NOMO-1 treated with dmso at 0.1 percent for 144 hours (cell line): ENCODE results near the gene ULK4.
"Not testable (repeated sequence)": the region's sequence is repeated elsewhere in the genome, so short reads cannot be mapped to it uniquely, and the experiment has no call there.

Experiments
- DNase-seq: peaks from one replicate; lab custom pipeline; 2025; ENCODE audit not compliant: unreplicated experiment; lab: John Stamatoyannopoulos, UW

The ULK4 gene

GRCh38 chr3:41581700-41582099 is 380.2 kb downstream of the ULK4 start:
- no peak for DNase-seq

- DNase-seq, result no peak
Observed at GRCh38 chr3:41580274-41580959, 381.5 kb downstream of the ULK4 start.

DNA sequence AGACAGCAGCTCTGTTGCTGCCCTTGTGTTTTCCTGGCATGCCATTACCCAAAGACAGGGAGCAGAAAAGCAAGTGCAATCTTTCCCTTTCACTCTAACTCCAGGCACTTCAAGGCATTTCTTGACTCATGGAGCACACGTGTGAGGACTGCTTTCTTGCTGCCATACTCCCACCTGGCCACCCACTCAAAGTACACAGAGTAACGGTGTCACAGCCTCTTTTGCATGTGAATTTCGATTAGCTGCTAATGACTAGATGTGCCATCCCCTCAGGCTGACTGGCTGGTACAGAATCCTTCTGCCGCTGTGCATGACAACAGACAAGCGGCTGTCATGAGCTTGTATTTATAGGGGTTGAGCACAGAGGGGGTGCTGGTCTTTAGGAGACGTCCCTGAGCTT is 382.0 kb downstream of the ULK4 start:
- no peak for DNase-seq

GRCh38 chr3:41578798-41579197 is 383.1 kb downstream of the ULK4 start:
- no peak for DNase-seq

GRCh38 chr3:41575724-41576123 is 386.2 kb downstream of the ULK4 start:
- DNase-seq, result no peak

DNA sequence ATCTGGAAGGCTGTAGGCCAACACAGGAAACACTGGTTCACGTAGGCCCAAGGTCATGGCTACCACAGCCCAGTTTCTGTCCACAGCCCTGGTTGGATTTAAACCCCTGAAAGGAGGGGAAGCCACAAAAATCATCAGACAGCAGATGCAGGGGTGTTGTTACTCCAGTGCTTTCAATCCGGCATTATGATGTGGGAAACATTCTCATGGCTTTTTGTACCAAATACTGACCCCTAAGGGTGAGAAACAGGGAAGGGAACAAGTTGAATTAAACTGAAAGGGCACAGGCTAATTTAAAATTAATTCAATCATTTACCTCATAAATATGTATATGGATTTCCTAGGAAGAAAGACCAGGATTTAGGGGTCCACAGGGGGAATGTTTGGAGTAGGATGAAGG is 387.0 kb downstream of the ULK4 start:
- DNase-seq, result no peak

DNA sequence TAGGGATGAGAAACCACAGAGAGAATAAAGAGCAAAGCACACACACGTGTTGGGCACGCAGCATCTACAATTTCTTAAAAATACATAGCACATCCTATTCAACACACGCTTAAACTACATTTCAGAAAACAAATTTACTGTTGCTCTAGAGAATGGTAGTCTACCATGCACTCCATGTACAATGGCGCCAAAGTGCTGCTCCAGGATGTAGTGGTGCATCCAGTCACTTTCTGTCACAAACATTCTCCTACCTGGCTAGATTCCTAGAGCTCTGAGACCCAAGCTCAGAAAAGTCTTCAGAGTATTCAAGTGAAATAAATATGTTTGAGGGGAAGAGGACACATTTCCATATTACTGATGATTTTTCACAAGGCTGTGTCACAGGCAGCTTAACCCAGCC is 388.3 kb downstream of the ULK4 start:
- DNase-seq, result no peak

DNA sequence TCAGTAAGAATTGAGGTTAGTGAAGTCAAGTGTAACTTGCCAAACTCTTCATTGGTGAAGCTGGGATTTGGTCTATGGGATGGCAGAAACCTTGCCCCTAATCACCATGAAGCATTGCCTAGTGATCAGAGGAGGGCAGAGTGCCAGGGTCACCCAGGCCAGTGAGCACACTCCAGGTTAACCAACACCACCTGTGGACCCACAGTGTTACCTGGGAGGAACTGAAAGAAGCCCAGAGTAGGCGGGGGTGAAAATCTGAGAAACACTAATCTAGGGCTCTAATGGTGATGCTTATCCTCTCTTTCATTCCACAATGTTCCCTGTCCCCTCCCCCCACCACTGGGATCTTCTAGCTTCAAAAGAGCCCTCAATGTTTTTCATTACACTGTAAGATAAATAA is 389.8 kb downstream of the ULK4 start:
- no peak for DNase-seq

GRCh38 chr3:41569632-41570305 is 392.1 kb downstream of the ULK4 start:
- no peak for DNase-seq

DNA sequence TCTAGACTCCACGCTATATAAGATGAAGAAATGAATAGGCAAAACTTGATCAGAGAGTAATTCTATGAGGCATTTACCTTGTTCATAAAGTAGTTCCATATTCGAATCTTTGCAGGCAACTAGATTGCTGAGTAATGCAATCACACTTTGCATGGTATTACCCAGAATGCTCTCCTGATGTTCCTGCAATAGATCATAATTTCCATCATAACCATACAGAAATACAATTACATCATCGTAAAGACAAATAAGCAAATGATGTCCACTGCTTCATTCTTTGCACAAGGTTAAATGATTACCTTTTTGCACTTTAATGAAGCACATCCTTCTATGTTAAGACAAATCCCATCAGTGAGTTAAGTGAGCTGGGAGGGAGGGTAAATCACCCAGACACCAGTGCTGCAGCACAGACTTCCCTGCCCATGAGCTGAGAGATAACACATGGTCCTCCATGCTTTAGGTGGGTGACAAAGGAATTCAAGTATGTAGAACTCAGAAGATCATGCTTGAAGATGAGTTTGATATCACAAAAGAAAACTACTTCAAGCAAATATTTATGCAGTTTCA is 395.9 kb downstream of the ULK4 start:
- no peak for DNase-seq

- DNase-seq, result no peak
Observed at GRCh38 chr3:41565003-41565402, 396.9 kb downstream of the ULK4 start.

GRCh38 chr3:41556245-41556644 is 405.7 kb downstream of the ULK4 start:
- DNase-seq, result not testable (repeated sequence)

GRCh38 chr3:41532976-41533375 is 428.9 kb downstream of the ULK4 start:
- no peak for DNase-seq

- DNase-seq, result no peak
Observed at GRCh38 chr3:41526995-41527573, 434.8 kb downstream of the ULK4 start.

GRCh38 chr3:41525303-41526064 is 436.4 kb downstream of the ULK4 start:
- DNase-seq, result no peak

- no peak for DNase-seq
Observed at GRCh38 chr3:41523897-41524296, 438.0 kb downstream of the ULK4 start.

- DNase-seq, result no peak
Observed at GRCh38 chr3:41522612-41523011, 439.3 kb downstream of the ULK4 start.

DNA sequence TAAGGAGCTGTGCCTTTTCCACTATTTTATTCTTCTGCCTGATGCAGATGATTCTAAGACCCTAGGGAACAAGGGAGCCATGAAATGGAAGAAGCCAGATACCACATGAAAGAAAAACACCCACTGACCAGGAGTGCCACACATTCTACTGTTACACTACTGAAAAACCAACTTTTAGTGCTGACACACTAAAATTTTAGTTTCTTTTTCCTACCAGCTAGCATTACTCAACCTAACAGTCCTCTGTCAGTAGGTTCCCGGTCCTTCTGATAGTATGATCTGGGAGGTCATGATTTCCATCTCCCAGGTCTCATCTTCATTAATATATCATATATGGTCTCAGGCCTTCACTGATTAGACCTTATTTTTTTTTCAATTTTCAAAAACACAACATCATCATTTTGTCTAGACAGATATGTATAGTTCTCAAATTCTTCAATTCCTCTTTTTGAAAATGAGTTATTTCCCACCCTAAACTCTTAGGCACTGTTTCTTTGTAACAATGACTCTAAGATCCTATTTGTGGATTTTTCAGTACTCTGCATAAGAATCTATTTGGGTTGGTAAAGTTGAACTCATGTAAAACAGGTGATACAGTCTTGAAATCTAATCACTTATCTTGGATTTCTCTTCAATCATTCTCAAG is 440.8 kb downstream of the ULK4 start:
- no peak for DNase-seq

- no peak for DNase-seq
Observed at GRCh38 chr3:41519746-41520145, 442.2 kb downstream of the ULK4 start.

DNA sequence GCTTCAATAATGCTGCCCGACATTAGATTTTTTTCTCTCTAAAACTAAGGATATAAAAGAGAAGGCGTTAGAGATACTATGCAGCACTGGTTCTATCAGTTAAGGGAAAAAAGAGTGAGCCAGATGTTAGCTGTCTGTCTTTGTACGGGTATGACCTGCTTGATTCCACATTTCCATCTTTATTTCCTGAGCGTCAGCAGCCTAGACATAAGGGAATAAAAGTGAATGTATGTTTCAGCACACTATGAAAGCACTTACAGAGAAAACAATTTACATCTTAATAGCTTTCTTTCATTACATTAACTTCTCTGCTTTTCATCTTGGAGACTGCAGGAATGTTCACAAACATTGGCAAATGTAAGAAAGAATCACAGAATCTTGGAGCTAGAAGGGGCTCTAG is 443.3 kb downstream of the ULK4 start:
- DNase-seq, result no peak
